IPS-NIHi7 (cell line): ENCODE data around the gene SURF1.
"Not testable (repeated sequence)": the region's sequence is repeated elsewhere in the genome, so short reads cannot be mapped to it uniquely, and the experiment has no call there.

Source experiments
- DNase-seq: peaks from one replicate; pipeline ENCODE4 v3.0.0; 2012; ENCODE audit warnings: mixed read lengths; ENCODE audit errors: extremely low spot score

The SURF1 gene

GRCh38 chr9:133384736-133385321 is 28.5 kb upstream of the SURF1 start:
- no peak for DNase-seq

- DNase-seq: no peak
These were observed 27.2 kb upstream of the SURF1 start for GRCh38 chr9:133383438-133383837.

GRCh38 chr9:133382507-133383141 is 26.3 kb upstream of the SURF1 start:
- DNase-seq: no peak

- DNase-seq: no peak
These were observed 24.4 kb upstream of the SURF1 start for GRCh38 chr9:133380734-133381133.

GRCh38 chr9:133379153-133380086 is 23.1 kb upstream of the SURF1 start:
- no peak for DNase-seq

- DNase-seq: no peak
These were observed 22.2 kb upstream of the SURF1 start for GRCh38 chr9:133378408-133378962.

- DNase-seq: no peak
These were observed 21.5 kb upstream of the SURF1 start for GRCh38 chr9:133377721-133378216.

- not testable (repeated sequence) for DNase-seq
These were observed 21.0 kb upstream of the SURF1 start for GRCh38 chr9:133377280-133377679.

GRCh38 chr9:133375724-133376654 is 19.7 kb upstream of the SURF1 start, which contains the start of the genes STKLD1 and SURF4:
TSS of gene STKLD1 (plus strand) at chr9:133376366. CDS start at chr9:133376474, 108 bp downstream.
TSS of gene SURF4 (minus strand) at chr9:133376060. CDS start at chr9:133375969, 91 bp downstream.
- DNase-seq: peak; percentile 100

- peak; percentile 38 for DNase-seq
These were observed 18.9 kb upstream of the SURF1 start for GRCh38 chr9:133375116-133375723.

- no peak for DNase-seq
These were observed 18.4 kb upstream of the SURF1 start for GRCh38 chr9:133374612-133375115.

GRCh38 chr9:133372144-133372543 is 15.9 kb upstream of the SURF1 start:
- no peak for DNase-seq

- no peak for DNase-seq
These were observed 15.0 kb upstream of the SURF1 start for GRCh38 chr9:133371261-133371711.

GRCh38 chr9:133370685-133371084 is 14.4 kb upstream of the SURF1 start:
- DNase-seq: no peak

- DNase-seq: no peak
These were observed 13.6 kb upstream of the SURF1 start for GRCh38 chr9:133369933-133370332.

- no peak for DNase-seq
These were observed 13.1 kb upstream of the SURF1 start for GRCh38 chr9:133369422-133369821.

GRCh38 chr9:133368249-133368881 is 12.1 kb upstream of the SURF1 start:
- no peak for DNase-seq

GRCh38 chr9:133367778-133368177 is 11.5 kb upstream of the SURF1 start:
- no peak for DNase-seq

GRCh38 chr9:133367221-133367620 is 10.9 kb upstream of the SURF1 start:
- DNase-seq: no peak

- no peak for DNase-seq
These were observed 10.1 kb upstream of the SURF1 start for GRCh38 chr9:133366435-133366834.
